Nucleus accumbens (tissue), 56 donors: ENCODE measurements around the gene SMC3.

Experiments
- DNase-seq, 56 donors: peaks; one replicate each; lab custom pipeline; 2025; lab: John Stamatoyannopoulos, UW

SMC3 gene

GRCh38 chr10:110643035-110643652, 75.6 kb downstream of the SMC3 start:
- peak in 8 of 56 donors; percentile 4 to 25 (median 8) for DNase-seq

GRCh38 chr10:110643653-110644597, 76.4 kb downstream of the SMC3 start, which contains the start of gene RBM20:
TSS of gene RBM20 (plus strand) at chr10:110644336. CDS start at chr10:110644455, 119 bp downstream.
- DNase-seq: peak in 5 of 56 donors; percentile 11 to 60 (median 19)

GRCh38 chr10:110644598-110645462, 77.3 kb downstream of the SMC3 start:
- no peak for DNase-seq

- DNase-seq: no peak
These were observed 79.1 kb downstream of the SMC3 start for GRCh38 chr10:110646417-110647135.

GRCh38 chr10:110647136-110647430, 79.6 kb downstream of the SMC3 start:
- no peak for DNase-seq

GRCh38 chr10:110648692-110649346, 81.3 kb downstream of the SMC3 start:
- DNase-seq: no peak

- DNase-seq: no peak
These were observed 82.1 kb downstream of the SMC3 start for GRCh38 chr10:110649347-110650264.

GRCh38 chr10:110650265-110650668, 82.8 kb downstream of the SMC3 start:
- DNase-seq: no peak

GRCh38 chr10:110651044-110651958, 83.8 kb downstream of the SMC3 start:
- DNase-seq: no peak

- no peak for DNase-seq
These were observed 85.1 kb downstream of the SMC3 start for GRCh38 chr10:110652475-110653118.
